BJ (cell line): ENCODE measurements around the gene PITPNM3. TPM values are rescaled to one million over a fixed set of nuclear protein-coding genes. Genes with fewer than 3 reads are reported as not detected.
A peak's percentile ranks its signal among the peaks of the same experiment; 100 is the strongest.

ENCODE experiments used
- CTCF ChIA-PET: fragments of 350-600 bp; formaldehyde crosslinking; extraction: SDS; loops from one replicate; lab custom pipeline; 2021; ENCODE audit warnings: antibody characterized with exemption, inconsistent platforms; lab: Yijun Ruan, JAX
- POLR2A ChIA-PET: fragments of 300-600 bp; sonication (Branson Sonifier 250); formaldehyde crosslinking; extraction: SDS; loops from one replicate; lab custom pipeline; 2021; ENCODE audit warnings: antibody characterized with exemption; lab: Charles Lee
- DNase-seq: peaks from one replicate; pipeline ENCODE4 v3.0.0-alpha.2; 2011; ENCODE audit warnings: low read depth
- H3K27me3 ChIP-seq: 2 replicates; pipeline ENCODE4 v1.6.0; 2011; ENCODE audit warnings: low read length; ENCODE audit not compliant: control insufficient read depth, insufficient read depth
- H3K36me3 ChIP-seq: 2 replicates; pipeline ENCODE4 v1.5.1; 2011; ENCODE audit warnings: low read length; ENCODE audit not compliant: control insufficient read depth, insufficient read depth
- H3K4me3 ChIP-seq: 2 replicates; pipeline ENCODE4 v1.5.1; 2011; ENCODE audit warnings: low read depth, mild to moderate bottlenecking, control low read depth, low read length
- CTCF ChIP-seq: IDR thresholded peaks from 2 replicates; pipeline ENCODE4 v1.5.1; 2011; ENCODE audit warnings: low read depth, mild to moderate bottlenecking, control low read depth, inconsistent platforms, low read length, moderate library complexity; ENCODE audit not compliant: insufficient read depth
- polyA plus RNA-seq: library from polyadenylated mRNA; depleted of rRNA; stranded (reverse); fragments of >200 nt; gene quantifications from 2 replicates; pipeline ENCODE4 v1.2.3, GENCODE V29; 2011

The PITPNM3 gene
- polyA plus RNA-seq, 1 experiment, result 0.64 TPM

- Histone ChIP-seq H3K27me3 (no peaks in the 10 kb centered on the region), H3K4me3 (no peak overlapping the region), H3K36me3 (no peaks in the 10 kb centered on the region)
- ChIA-PET CTCF (interaction anchor here (1.4 kb wide), 1 partner anchor 14 kb away, joined by 4 read pairs; no protein-coding TSS in a partner anchor), POLR2A (no interaction called here)
- DNase-seq, result no peak
- TF ChIP-seq CTCF, result no peak
Measured at GRCh38 chr17:6509921-6510320, 46.4 kb downstream of the PITPNM3 start.

- ChIA-PET POLR2A (no interaction called here), CTCF (no interaction called here)
- no peak for DNase-seq
- H3K4me3 ChIP-seq, result no peak overlapping the region
- H3K36me3 ChIP-seq, result no peaks in the 10 kb centered on the region
- no peak for TF ChIP-seq CTCF
- H3K27me3 ChIP-seq, result no peaks in the 10 kb centered on the region
Measured at GRCh38 chr17:6509031-6509771, 47.2 kb downstream of the PITPNM3 start.

- CTCF ChIA-PET, result no interaction called here
- POLR2A ChIA-PET, result no interaction called here
- Histone ChIP-seq H3K4me3 (no peak overlapping the region), H3K36me3 (no peaks in the 10 kb centered on the region), H3K27me3 (no peaks in the 10 kb centered on the region)
- no peak for DNase-seq
- no peak for TF ChIP-seq CTCF
Measured at GRCh38 chr17:6508519-6509030, 47.8 kb downstream of the PITPNM3 start.

GRCh38 chr17:6508016-6508415 is 48.3 kb downstream of the PITPNM3 start:
- no peak for TF ChIP-seq CTCF
- Histone ChIP-seq H3K36me3 (no peaks in the 10 kb centered on the region), H3K4me3 (no peak overlapping the region), H3K27me3 (no peaks in the 10 kb centered on the region)
- ChIA-PET POLR2A (no interaction called here), CTCF (no interaction called here)
- no peak for DNase-seq

GRCh38 chr17:6507535-6507934 is 48.8 kb downstream of the PITPNM3 start:
- TF ChIP-seq CTCF, result no peak
- H3K4me3 ChIP-seq, result no peak overlapping the region
- H3K27me3 ChIP-seq, result no peaks in the 10 kb centered on the region
- peak; percentile 27 for DNase-seq
- CTCF ChIA-PET, result no interaction called here
- POLR2A ChIA-PET, result no interaction called here
- H3K36me3 ChIP-seq, result no peaks in the 10 kb centered on the region
